Superior temporal gyrus (tissue), 1 donor: Measurements from ENCODE around the gene IL1RAP.

Experiments used
- DNase-seq: peaks from one replicate; pipeline ENCODE4 v3.0.0-alpha.2; 2016; ENCODE audit errors: extremely low spot score

IL1RAP gene

DNA sequence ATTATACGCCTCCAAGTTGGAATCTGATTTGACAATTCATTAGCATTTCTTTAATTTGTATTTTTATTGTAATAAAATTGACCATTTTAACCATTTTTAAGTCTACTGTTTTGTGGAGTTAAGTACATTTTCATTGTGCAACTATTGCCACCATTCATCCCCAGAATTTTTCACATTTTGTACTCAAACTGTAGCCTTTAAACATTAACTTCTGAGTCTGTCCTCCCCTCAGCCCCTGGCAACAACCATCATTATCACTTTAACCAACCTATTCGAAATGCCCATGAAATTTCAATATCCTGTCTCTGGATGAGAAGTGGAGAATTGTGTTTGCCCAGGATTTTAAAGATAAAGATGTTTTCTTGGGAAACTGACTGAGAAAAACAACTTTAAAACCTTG, 27.7 kb downstream of the IL1RAP start:
- no peak for DNase-seq

DNA sequence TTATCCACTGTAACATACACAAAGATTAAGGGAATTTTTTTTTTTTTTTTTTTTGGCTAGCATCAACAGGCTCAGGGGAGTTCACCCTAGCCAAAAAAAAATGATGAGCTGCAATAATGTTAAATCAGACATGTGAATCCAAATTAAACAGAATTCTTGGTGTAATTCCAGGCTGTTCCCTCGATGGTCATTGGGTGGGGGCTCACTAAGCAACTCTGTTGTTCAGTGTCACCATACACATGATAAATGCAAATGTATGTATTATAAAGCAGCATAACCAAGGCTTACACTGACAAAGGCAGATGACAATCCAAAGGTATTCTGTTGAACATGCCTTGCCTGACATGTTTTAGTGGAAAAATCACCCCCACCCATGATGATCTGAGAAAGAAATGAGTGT, 29.0 kb downstream of the IL1RAP start:
- no peak for DNase-seq

DNA sequence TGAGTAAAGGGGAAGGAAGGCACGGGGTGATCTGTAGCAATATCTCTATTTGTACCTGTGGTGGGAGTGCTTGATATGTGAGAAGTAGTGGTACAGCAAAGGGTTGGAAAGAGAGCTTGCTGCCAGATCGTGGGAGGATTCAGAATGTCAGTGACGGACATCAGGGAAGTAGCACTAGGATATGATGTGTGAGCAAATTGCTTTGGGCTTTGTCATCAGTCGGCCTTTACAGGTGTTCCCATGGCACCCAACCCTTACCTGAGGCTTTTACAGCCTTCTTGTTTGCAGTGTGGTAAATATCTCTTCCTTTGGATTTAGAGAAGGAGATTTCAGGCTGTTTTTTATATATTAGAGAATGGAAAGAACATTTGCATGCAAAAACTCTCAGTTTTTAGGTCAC, 29.8 kb downstream of the IL1RAP start:
- no peak for DNase-seq

DNA sequence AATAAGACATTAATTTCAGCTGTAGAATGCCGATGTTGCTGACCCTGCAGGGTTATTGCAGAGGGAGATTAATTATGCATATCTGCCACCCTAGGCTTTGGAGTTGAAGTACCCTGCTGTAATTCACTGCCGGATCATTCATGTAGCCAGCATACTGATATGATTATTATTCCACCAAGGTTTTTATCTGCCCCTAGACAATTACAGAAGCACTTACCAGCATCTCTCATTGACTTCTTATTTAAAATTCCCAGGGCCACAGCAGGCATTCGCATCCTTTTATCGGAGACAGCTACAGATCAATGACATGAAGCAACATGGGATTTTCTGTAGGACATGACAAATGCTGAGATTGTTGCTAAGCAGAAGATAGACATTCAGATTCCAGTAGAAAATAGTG, 31.3 kb downstream of the IL1RAP start:
- no peak for DNase-seq

DNA sequence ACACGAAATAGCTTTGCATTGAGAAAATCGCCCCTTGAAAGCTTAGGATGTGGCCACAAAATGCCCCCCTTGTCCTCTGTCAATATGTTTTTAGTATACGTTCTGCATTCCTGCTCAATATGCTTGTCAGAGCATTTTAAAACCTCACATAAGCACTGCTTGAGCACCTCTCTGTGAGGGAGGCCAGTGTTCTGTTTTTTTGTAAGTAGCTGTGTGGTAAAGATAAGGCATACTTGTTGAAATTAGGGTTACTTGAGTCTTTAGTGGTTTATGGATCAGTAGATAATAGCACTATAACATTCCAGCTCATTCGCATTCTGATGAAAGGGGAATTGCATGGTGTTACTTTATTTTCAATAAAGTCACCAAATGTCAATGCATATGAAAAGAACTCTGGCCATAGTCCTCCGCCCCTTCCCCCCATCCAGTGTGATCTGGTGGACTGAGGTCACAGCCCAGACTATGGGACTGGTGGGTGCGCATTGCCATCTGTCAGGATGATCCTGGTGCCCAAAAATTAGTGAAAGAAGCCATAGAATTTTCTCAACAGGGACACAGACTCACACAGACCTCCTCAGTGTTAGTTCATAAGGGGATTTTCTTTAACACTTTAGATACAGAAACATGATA, 33.1 kb downstream of the IL1RAP start:
- no peak for DNase-seq

DNA sequence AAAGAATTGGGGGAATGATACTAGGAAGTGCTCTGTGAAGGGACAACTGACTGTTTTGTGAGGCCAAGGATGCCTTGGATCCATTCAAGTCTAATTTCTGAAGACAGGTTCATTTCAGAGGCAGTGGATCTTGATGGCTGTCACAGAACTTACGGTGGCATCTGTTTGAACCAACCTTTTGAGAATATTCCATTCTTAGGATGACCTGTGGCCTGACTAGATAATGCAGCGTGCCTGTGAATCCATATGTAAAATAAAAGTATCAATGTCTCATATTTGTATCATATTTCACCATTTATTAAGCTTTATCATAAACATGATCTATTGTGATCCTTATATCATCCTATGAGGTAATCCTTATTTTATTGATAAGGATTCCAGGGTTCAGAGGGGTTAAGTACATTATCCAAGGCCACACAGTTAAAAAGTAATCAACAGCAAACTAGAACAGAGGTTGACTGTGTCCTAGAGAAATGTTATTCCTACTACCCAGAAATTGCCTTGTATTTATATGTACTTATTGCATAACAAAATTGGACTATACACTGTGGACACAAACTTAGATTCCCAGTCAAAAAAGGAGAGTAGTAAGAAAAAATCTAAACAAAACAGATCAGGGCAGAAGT, 34.3 kb downstream of the IL1RAP start:
- DNase-seq: no peak

DNA sequence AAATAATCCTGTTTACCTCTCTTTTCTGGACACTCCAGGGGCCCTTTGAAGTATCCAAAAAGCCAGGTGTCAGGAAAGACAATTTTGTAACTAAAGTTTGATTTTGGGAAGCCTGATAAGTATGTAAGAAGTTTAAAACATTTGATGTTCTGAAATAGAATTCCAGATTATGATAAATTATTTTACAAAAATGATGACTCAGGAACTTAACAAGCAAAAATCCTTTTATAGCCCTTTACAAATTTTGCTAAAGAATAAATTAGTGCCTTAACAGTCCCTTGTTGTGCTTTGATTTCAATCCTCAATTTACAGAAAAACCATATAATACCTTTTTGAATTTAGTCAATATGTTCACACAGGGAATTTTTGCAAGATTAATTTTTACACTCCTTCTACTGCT, 38.1 kb downstream of the IL1RAP start:
- no peak for DNase-seq

DNA sequence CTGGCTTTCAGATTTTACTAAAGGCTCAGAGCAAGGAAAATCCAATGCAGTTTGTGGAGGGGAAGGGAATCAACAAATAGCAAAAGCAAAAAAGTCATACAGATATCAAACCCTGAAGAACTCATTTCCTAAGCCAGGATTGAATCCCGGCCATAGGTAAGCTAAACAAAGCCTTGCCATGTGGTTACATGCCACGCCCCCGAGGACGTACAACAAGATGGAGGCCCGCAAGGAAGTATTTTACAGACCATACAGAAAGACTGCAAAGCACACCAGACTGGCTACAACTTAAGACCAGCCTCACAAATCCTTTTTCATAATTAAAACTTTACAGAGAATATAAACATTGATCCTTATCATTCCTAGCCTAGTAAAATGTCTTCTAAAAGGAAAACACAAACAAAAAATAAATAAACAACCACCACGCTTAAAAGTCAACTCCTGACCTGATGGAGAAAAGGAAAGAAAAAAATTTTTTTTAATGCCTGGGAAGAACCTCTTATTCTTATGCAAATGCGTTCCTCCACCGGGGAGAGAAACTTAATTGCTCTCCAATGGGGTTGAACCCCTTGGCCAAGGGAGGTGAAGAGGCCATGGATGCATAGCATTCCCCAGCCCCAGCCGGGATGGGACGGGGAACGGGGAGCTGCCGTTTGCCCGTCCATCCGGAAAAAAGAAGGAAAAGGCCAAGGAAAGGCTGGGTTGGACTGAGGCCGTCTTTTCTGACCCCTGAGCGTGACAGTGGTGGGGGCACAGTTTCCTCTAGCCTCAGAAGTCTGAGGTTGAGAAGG, 39.3 kb downstream of the IL1RAP start:
- DNase-seq: no peak

DNA sequence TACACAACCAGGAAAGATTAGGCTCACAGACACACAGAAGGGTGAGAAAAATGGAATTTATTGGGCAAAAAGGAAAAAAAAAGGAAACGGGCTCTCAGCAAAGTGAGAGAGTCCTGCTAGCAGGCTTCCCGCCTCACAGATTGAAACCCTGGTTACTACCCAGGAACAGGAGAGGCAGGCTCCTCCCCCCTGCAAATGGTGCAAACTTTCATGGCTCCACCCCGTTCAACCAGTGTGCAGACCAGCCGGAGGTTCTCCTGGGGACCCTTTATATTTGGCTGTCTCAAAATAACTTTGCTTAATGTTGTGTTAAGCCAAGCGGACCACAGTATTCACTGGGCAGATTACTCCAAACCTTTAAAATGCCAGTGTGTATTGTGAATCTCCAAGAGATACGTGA, 40.3 kb downstream of the IL1RAP start:
- no peak for DNase-seq

DNA sequence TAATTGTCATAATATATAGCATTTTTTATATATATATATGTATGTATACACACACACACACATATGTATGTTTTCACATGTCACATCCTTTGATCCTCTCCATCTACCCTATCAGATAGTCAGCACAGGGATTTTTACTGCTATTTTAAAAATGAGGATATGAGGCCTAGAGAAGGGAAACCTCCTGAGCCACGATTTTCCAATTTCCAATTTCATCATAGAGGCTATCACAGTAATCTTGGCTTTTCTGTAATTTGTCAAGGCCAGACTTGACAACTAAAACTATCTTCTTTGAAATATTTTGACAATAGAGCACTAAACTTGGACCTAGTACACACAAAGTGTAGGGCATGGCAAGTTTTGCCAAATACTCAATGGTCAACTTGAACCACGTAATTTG, 42.5 kb downstream of the IL1RAP start:
- no peak for DNase-seq

DNA sequence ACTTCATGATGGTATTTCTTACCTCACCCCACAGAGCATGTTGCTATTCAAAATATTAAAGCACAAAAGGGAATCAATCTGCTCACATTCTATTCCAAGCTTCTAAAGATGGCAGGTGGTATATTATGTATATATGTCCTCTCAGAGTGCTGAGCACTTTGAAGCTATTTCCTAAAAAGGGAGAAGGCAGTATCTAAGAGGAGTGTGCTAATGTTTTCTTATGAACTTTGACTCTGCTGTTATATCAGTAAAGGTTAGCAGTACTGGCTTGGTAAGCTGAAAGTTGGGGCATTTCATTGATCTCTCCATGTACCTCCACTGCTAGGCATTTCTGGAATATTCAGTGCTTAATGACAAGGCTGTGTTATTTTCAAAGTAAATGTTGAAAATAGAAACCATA, 43.4 kb downstream of the IL1RAP start:
- DNase-seq: no peak

DNA sequence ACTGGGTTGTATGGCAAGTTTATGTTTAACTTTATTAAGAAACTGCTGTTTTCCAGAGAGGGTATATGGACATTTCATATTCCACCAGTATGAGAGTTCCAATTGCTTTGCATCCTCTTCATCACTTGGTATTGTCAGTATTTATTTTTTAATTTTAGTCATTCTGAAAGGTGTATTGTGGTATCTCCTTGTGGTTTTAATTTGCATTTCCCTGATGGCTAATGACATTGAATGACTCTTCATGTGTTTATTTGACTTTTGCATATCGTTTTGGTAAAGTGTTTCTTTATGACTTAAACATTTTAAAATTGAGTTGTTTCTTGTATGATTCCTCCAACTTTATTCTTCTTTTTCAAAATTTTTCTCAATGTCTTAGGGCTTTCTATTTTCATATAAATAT, 44.4 kb downstream of the IL1RAP start:
- DNase-seq: no peak

DNA sequence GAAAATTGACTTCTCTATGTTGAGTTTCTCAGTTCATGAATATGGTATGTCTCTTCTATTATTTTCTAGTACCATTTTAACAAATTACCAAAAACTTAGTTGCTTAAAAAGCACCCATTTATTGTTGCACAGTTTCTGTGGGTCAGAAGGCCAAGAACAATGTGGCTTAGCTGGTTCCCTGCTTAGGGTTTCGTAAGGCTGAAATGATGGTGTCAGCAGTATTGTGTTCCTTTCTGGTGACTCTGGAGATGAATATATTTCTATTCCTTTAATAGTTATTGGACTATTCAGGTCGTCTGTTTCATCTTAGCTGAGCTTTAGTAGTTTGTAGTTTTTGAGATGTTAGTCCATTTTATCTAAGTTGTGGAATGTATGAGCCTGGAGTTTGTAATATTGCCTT, 44.9 kb downstream of the IL1RAP start:
- DNase-seq: no peak

DNA sequence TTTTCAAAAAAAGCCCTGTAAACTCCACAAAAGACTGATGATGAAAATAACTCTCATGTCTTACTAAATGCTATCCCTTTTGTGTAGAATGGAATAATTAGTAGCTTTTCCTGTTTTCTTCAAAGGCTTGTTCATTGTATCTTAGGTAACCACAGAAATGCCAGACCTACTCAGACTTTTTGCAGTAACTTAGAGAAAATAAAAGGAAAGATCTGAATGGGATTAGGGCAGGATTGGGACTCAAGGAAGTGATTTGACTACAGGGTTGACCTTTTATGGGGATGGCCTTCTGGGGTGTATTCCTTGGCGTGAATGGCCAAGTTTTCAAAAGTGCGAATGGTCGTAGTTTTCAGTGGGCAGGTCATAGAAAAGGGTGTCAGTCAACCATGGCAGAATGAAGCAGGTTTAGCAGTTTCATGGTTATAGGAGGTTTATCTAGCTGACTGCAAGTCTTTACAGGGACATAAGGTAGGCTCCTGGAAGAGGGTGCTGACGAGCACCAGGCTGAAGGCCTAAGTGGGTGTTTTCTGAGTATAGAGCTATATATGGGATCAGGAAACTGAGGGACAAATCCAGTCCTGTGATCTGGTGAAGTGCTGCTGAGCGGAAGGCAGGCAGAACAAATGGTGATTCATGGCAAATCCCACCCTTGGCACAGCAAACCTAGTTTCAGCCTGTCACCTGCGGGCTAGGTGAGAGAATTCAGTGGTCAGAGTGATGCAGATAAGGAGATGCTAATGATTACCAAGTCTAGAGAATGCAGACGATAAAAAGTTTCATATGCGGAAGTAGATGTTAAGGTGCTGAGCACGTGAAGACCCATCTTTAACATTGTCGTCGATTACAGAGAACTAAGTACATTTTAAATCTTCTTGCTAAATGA, 46.4 kb downstream of the IL1RAP start:
- DNase-seq: no peak

DNA sequence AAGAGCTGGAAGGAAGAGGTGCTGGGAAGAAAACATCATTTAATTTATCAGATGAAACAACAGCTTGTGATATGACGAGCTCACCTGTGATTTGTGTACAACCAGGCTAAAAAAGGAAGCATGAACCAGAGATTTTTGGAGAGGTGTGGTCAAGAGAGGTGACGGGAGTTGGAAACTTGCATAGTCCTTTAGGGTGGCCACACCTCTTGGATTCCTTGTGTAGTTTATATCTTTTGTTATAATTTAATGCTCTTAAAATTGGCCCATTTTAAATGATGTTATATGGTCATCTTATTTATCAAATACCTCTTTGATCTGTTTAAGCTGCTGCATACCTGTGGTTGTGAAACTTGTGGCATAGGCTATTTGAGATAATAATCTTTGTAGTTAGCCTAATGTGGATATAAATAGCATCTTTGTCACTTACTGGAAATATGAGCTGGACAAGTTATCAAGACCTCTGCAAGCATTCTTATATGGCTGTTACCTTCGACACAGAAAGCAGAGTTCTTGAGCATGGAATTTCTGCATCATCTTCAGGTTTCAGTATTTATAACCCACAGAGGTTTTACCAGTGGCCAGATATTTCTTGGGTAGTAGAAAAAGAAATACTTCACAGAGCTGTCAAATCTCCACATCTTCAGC, 49.1 kb downstream of the IL1RAP start:
- DNase-seq: no peak

DNA sequence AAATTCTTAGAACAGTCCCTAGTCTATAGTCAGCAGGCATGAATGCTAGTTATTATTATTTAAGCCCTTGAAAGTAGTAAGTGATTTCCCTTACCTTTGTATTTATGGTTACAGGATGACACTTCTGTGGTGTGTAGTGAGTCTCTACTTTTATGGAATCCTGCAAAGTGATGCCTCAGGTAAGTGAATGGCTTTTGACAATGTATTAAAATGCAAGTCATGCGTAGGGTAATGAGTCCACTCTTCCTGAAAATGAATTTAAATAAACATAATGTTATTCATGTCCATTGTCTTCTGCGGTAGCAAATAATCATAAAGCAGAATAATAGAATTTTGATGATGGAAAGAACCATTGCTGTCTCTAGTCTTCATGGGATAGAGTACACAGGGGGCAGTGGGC, 50.3 kb downstream of the IL1RAP start:
- no peak for DNase-seq

DNA sequence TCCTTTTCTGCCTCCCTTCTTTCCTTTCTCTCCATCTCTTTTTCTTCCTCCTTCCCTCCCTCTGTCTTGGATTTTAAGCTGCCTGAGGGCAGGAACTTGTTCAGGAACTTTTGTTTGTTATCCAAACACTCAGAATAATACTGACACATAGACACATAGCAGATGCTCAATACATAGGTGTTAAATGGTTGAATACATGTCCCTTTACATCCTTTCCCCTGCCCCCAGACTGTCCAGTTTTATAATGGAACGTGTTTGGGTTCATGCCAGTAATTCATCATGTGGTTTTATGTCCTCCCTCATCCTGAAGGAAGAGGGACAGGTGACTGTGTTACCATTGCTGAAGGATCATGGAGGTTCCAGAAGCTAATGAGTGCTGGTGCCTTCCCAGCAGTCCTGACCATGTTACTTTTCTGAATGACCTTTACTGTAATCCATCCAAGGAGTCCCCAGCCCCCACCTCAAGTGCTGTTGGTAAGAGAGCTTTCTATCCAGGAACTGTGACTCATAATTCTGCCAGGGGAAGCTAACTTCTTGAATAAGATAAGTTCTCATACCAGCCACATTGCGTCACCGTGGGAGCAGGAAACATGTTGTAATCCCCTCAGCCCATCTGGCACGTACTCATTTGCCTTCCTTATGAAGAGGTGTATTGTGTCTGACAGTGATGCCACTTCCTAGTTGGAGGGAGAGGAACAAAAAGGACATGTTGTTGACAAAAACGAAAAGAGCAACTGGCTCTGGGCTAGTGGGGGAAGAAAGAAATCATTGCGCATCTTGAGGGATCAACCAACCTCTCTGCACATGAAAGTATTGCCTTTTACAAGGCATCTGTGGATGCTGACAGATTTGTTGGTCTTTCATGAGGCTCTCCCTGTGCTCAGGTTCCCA, 52.4 kb downstream of the IL1RAP start:
- DNase-seq: peak; percentile 49

DNA sequence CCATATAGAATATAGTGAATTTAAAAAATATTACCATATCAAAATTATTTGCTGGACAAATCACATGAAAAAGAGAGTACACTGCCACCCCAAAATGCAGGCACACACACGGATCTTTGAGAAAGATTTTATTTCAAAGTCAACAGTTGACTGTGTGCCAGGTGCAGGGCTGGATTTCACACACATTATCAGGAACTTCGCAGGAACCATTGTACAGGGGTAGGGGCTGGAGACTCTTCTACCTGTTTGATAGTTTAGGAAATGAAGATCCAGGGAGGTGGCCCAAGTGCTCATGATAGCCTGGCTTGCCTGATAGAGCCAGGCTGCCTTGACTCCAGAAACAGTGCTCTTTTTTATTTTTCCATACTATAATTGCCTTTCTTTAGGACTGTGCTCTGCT, 54.2 kb downstream of the IL1RAP start:
- DNase-seq: no peak

DNA sequence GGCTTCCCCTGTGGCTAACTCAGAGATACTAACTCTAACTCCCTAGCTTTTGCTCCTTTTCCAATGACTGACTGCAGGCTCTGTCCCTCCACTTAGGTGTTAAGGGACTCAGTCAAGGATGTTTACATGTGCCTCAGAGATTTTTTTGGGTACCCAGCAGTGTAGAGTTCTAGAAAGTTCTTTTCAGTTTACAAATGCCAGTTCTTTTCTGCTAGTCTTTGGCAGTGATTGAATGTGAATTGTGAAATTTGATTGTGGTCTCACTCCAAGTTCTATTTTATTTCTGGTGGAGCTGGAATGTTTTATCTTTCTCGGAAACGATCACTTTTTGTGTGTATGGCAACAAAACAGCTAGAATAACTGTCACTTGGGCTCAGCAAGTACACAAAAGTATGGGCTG, 60.6 kb downstream of the IL1RAP start:
- no peak for DNase-seq

DNA sequence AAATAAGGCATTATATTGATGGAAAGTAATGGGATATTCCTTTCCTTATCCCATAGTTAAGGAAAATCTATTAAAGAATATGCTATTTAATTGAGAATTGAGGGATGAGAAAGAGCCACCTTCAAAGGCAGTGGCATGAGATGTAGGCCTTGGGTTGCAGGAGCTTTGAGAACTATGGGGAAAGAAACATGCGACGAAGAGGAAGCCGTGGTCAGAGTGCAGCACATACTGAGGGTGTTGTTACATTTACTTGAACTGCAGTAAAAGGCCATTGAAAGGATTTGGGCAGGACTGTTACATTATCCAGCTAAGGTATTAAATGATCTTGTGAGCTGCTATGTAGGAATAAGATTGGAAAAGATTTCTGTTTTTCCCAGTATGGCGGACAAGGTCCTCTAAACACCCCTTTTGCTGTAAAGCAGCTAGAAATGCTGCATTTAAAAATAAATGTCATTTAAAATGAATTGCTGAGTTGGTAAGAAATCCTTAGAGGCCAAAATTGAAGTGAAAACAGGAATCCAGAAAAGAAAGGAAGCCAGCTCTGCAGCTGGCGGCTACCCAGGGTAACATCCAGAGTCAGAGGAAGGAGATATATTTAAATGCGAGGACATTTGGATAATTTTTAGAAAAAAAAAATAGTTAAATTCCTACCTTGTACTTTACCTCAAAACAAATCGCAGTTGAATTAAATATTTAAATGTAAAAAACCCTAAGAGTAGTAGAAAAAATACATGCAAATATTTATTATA, 61.7 kb downstream of the IL1RAP start:
- no peak for DNase-seq
